Measurements from ENCODE around the gene SLC27A4. TPM values are rescaled to one million over a fixed set of nuclear protein-coding genes. Genes with fewer than 3 reads are reported as not detected.

SLC27A4 gene
- total and polyA plus RNA-seq, 2 of the 13 experiments (the other 11 are each of a cell fraction or from before 2014, with no cell fraction given) = 10.6 to 18.8 TPM

DNA sequence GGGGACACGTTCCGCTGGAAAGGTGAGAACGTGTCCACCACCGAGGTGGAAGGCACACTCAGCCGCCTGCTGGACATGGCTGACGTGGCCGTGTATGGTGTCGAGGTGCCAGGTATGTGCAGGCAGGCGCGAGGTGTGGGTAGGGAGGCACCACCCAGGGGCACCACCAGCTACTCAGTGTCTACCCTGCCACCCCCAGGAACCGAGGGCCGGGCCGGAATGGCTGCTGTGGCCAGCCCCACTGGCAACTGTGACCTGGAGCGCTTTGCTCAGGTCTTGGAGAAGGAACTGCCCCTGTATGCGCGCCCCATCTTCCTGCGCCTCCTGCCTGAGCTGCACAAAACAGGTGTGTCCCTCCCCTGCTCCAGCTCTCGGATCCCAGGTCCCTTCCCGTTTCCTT lies 15.1 kb downstream of the SLC27A4 start:
- FAIRE-seq = no peak
- POLR2A ChIA-PET = no interaction called here
- WGBS (ENCODE audit: low lambda C conversion rate) = 99% methylated on average over 11 of the region's 19 CpGs
- peaks cover 1 to 19% of the 10 kb centered on the region in 2 experiments; a peak in 3 of 5 replicates for H3K36me3 ChIP-seq (replicated peaks in 1 of 2; ENCODE audit: control insufficient read depth in 1 of 2, insufficient read depth in 2 of 2, low read length in 2 of 2)
- no peaks in the 10 kb centered on the region for H3K79me2 ChIP-seq (ENCODE audit: insufficient read depth, low read length)
- no peak overlapping the region for H3K27ac ChIP-seq (ENCODE audit: extremely low read length, insufficient read depth, low read length)
- 0 out of 2 replicates have a peak, but pooled peaks cover 4% of the 10 kb centered on the region for H3K4me1 ChIP-seq (ENCODE audit: insufficient read depth, low read length)
- DNase-seq (ENCODE audit: low spot score) = no peak
- intact Hi-C loops (cut with micrococcal nuclease; ENCODE audit: unreplicated experiment) = no loop called here
- no peaks in the 10 kb centered on the region for H3K9me3 ChIP-seq (ENCODE audit: low read length)
- TF ChIP-seq CEBPG (CRISPR knock-in tag; IDR thresholded peaks at IDR 0.05) = no peak
- CTCF ChIA-PET (ENCODE audit: low intra/inter-chr PET ratio, low total read pairs) = no interaction called here
- no peak overlapping the region for H3K4me2 ChIP-seq (ENCODE audit: low read depth, low read length)
- no peak overlapping the region for H2AFZ ChIP-seq (ENCODE audit: low read length)
- no peak overlapping the region for H3K4me3 ChIP-seq (replicated peaks in 1 of 3; ENCODE audit: insufficient read depth in 1 of 3, low read depth in 2 of 3, low read length in 3 of 3)
- no peaks in the 10 kb centered on the region for H3K27me3 ChIP-seq (ENCODE audit: control insufficient read depth in 1 of 2, insufficient read depth in 2 of 2, low read length in 2 of 2)
- H4K20me1 ChIP-seq (ENCODE audit: insufficient read depth, low read length) = no peaks in the 10 kb centered on the region
- H3K9ac ChIP-seq (ENCODE audit: insufficient read depth, low read depth, low read length) = no peak overlapping the region
- in situ Hi-C loops (cut with HindIII; ENCODE audit: extremely low pct_ligation_motif_present, low pct_unique_long_range_greater_than_20kb) = no loop called here
- ATAC-seq = no peak; the same call in 2 of the 3 replicates
- BruUV-seq (replicated peaks) = no TSS peak

DNA sequence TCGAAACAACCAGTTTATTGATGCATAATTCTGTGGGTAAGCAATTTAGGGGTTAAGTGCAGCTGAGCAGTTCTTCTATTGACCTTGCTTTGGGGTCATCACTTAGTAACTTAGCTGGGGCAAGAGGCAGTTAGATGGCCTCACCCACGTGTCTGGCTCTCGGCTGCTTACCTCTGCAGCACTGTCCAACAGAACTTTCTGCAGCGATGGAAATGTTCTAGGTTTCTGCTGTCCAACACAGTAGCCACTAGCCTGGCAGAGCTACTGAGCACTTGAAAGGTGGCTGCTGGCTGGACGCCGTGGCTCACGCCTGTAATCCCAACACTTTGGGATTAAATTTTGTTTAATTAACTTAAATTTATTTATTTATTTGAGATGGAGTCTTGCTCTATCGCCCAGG lies 17.8 kb downstream of the SLC27A4 start:
- no peak overlapping the region for H3K4me2 ChIP-seq (ENCODE audit: low read depth, low read length)
- whole genome bisulfite sequencing (ENCODE audit: low lambda C conversion rate) = 91% methylated on average over 5 of the region's 8 CpGs
- H3K79me2 ChIP-seq (ENCODE audit: insufficient read depth, low read length) = no peaks in the 10 kb centered on the region
- intact Hi-C loops (cut with micrococcal nuclease; ENCODE audit: unreplicated experiment) = no loop called here
- no peaks in the 10 kb centered on the region for H3K27me3 ChIP-seq (ENCODE audit: control insufficient read depth in 1 of 2, insufficient read depth in 2 of 2, low read length in 2 of 2)
- ATAC-seq (no peak), DNase-seq (ENCODE audit: low spot score) (no peak), FAIRE-seq (no peak)
- in situ Hi-C loops (cut with HindIII; ENCODE audit: extremely low pct_ligation_motif_present, low pct_unique_long_range_greater_than_20kb) = no loop called here
- POLR2A ChIA-PET = interaction anchor here (1.2 kb wide), 1 partner anchor 62 kb away, joined by 3 read pairs; no protein-coding TSS in a partner anchor
- H3K36me3 ChIP-seq (replicated peaks in 1 of 2; ENCODE audit: control insufficient read depth in 1 of 2, insufficient read depth in 2 of 2, low read length in 2 of 2) = peaks cover 2 to 14% of the 10 kb centered on the region in 2 experiments; a peak in 2 of 5 replicates
- H2AFZ ChIP-seq (ENCODE audit: low read length) = no peak overlapping the region
- CTCF ChIA-PET (ENCODE audit: low intra/inter-chr PET ratio, low total read pairs) = no interaction called here
- no peaks in the 10 kb centered on the region for H4K20me1 ChIP-seq (ENCODE audit: insufficient read depth, low read length)
- TF ChIP-seq, protein P1, sequence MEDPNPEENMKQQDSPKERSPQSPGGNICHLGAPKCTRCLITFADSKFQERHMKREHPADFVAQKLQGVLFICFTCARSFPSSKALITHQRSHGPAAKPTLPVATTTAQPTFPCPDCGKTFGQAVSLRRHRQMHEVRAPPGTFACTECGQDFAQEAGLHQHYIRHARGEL (CRISPR knock-in tag; IDR thresholded peaks at IDR 0.05) = no peak
- TF ChIP-seq ATM (IDR thresholded peaks at IDR 0.05; ENCODE audit: borderline replicate concordance) (no peak), ZNF670 (CRISPR knock-in tag; IDR thresholded peaks at IDR 0.05; ENCODE audit: borderline replicate concordance) (no peak), ZNF652 (CRISPR knock-in tag; IDR thresholded peaks at IDR 0.05; ENCODE audit: borderline replicate concordance, low read depth) (peak; percentile 57; the same call in 1 of the 2 replicates), ZNF629 (CRISPR knock-in tag; conservative IDR thresholded peaks at IDR 0.05) (no peak)
- H3K4me1 ChIP-seq (ENCODE audit: insufficient read depth, low read length) = peaks cover 18% of the 10 kb centered on the region; the same call in 1 of the 2 replicates
- no peak overlapping the region for H3K4me3 ChIP-seq (replicated peaks in 1 of 3; ENCODE audit: insufficient read depth in 1 of 3, low read depth in 2 of 3, low read length in 3 of 3)
- no peak overlapping the region for H3K27ac ChIP-seq (ENCODE audit: extremely low read length, insufficient read depth, low read length)
- no peak overlapping the region for H3K9ac ChIP-seq (ENCODE audit: insufficient read depth, low read depth, low read length)
- no TSS peak for BruUV-seq (replicated peaks)
- H3K9me3 ChIP-seq (ENCODE audit: low read length) = no peaks in the 10 kb centered on the region
